LNCaP clone FGC (cell line): ENCODE data around the gene BRICD5.

ENCODE experiments used
- DNase-seq: peaks from one replicate; pipeline ENCODE4 v3.0.0-alpha.2; 2011; ENCODE audit warnings: low read depth
- H3K4me3 ChIP-seq: 2 replicates; pipeline ENCODE4 v1.5.1; 2011; ENCODE audit warnings: mild to moderate bottlenecking, low read depth, low read length, control low read depth
- TF ChIP-seq, protein P1 (sequence below): IDR thresholded peaks from 2 replicates; pipeline ENCODE4 v1.5.1; 2012; ENCODE audit warnings: mild to moderate bottlenecking; ENCODE audit not compliant: control insufficient read depth, insufficient read depth; ENCODE audit errors: extremely low read depth

BRICD5 gene

GRCh38 chr16:2190659-2191445 lies 19.8 kb downstream of the BRICD5 start:
- no peak for DNase-seq
- TF ChIP-seq, protein P1, sequence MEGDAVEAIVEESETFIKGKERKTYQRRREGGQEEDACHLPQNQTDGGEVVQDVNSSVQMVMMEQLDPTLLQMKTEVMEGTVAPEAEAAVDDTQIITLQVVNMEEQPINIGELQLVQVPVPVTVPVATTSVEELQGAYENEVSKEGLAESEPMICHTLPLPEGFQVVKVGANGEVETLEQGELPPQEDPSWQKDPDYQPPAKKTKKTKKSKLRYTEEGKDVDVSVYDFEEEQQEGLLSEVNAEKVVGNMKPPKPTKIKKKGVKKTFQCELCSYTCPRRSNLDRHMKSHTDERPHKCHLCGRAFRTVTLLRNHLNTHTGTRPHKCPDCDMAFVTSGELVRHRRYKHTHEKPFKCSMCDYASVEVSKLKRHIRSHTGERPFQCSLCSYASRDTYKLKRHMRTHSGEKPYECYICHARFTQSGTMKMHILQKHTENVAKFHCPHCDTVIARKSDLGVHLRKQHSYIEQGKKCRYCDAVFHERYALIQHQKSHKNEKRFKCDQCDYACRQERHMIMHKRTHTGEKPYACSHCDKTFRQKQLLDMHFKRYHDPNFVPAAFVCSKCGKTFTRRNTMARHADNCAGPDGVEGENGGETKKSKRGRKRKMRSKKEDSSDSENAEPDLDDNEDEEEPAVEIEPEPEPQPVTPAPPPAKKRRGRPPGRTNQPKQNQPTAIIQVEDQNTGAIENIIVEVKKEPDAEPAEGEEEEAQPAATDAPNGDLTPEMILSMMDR, result no peak
- H3K4me3 ChIP-seq, result no peak overlapping the region

DNA sequence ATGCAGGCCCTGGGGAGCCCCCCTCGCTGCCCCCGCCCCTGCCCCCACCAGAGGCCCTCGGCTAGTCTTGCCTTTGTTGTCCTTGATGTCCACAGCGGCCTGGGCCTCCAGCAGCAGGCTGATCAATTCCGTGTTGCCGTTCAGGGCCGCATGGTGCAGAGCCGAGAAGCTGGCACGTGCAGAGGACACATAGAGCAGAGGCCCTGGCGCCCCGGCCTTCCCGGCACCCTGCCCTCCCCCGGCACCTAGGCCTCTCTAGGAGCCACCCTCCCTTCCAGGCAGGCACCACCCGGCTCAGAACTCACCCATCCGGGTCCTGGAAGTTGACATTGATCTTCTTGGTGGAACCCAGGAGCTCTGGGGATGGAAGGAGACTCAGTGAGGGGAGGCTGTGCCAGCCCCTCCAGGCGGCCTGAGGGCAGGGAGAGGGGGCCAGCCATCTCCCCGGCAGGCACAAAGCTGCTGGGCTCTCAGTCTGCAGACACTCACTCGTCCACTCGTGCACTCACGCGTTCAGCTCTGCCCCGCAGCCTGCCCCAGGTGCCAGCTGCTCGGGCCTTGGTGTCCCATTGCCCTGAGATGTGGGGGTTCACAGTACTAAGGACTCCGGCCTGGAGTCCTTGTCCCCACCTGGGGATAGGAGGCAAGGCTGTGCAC lies 20.5 kb downstream of the BRICD5 start:
- DNase-seq, result no peak
- TF ChIP-seq, protein P1, result no peak
- H3K4me3 ChIP-seq, result no peak overlapping the region

- TF ChIP-seq, protein P1, result no peak
- H3K4me3 ChIP-seq, result no peak overlapping the region
- no peak for DNase-seq
Observed at GRCh38 chr16:2189252-2189893, 21.3 kb downstream of the BRICD5 start.

- TF ChIP-seq, protein P1, result no peak
- no peak overlapping the region for H3K4me3 ChIP-seq
- DNase-seq, result no peak
Observed at GRCh38 chr16:2188395-2188794, 22.3 kb downstream of the BRICD5 start.

DNA sequence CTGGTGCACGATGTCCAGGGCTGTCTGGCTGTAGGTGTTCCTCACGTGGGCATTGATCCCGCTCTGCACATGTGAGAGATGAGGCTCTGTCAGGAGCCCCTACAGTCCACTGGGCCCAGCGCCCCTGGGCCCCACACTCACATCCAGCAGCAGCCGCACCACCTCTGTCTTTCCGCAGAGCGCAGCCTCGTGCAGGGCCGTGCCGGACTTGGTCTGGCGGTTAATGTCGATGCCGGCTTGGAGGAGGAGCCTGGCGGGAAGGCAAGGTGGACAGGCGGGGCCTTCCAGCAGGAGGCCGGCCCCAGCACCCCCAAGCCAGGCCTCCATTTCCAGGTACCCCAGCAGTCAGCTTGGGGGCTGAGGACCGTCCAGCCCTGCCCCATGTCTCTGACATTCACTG lies 23.5 kb downstream of the BRICD5 start:
- no peak overlapping the region for H3K4me3 ChIP-seq
- TF ChIP-seq, protein P1, result no peak
- no peak for DNase-seq

DNA sequence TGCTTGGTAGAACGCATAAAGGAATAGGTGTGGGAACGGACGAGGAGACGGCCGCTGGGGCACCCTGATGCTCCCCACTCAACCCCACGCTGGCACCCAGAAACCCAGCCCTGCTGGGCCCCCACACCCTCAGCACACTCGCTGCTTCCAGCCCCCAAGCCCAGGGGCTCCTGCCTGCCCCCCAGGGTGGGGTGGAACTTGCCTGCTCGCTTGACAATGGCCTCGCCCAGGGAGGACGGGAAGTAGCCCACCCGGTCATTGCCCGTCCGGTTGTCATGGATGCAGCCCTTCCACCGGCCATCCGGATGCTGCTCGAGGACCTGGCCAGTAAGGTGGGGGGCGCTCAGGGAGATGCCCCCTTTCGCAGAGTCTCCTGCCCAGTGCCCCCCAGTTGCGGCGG lies 24.2 kb downstream of the BRICD5 start:
- H3K4me3 ChIP-seq, result no peak overlapping the region
- TF ChIP-seq, protein P1, result no peak
- no peak for DNase-seq
